Kidney (tissue), 22 donors: Measurements from ENCODE around the gene ZNF565. TPM values are rescaled to one million over a fixed set of nuclear protein-coding genes. Genes with fewer than 3 reads are reported as not detected.

ENCODE experiments used
- DNase-seq, 5 donors: peaks; one replicate each; pipeline ENCODE4 v3.0.0-alpha.2; 2013 to 2020
- FAIRE-seq: peaks from 2 replicates; lab custom pipeline; 2012; peaks lifted over from hg19 to GRCh38; lab: Jason Lieb, UNC
- H3K27ac ChIP-seq, 2 donors: one replicate each; pipeline ENCODE4 v1.7.0; 2013; ENCODE audit warnings: low read depth in 2 of 2, low read length in 2 of 2, inconsistent platforms in 1 of 2
- H3K27me3 ChIP-seq: one replicate; pipeline ENCODE4 v1.7.1; 2013; ENCODE audit warnings: low read length, inconsistent platforms; ENCODE audit not compliant: control insufficient read depth, insufficient read depth
- H3K36me3 ChIP-seq, 3 donors: one replicate each; pipeline versions ENCODE4 v1.7.0 to v1.7.1; 2013; ENCODE audit warnings: low read length in 3 of 3, control low read depth in 1 of 3, inconsistent platforms in 1 of 3; ENCODE audit not compliant: insufficient read depth in 3 of 3, control insufficient read depth in 2 of 3
- H3K4me1 ChIP-seq, 3 donors: one replicate each; pipeline versions ENCODE4 v1.7.0 to v1.7.1; 2013; ENCODE audit warnings: low read length in 3 of 3, inconsistent platforms in 1 of 3, low read depth in 1 of 3; ENCODE audit not compliant: control insufficient read depth in 2 of 3, insufficient read depth in 2 of 3
- H3K4me3 ChIP-seq, 3 donors: one replicate each; pipeline versions ENCODE4 v1.7.0 to v1.8.1; 2013; ENCODE audit warnings: low read length in 3 of 3, control low read depth in 1 of 3, inconsistent platforms in 1 of 3
- H3K9ac ChIP-seq, 3 donors: one replicate each; pipeline versions ENCODE4 v1.7.0 to v1.7.1; 2013; ENCODE audit warnings: low read length in 3 of 3, control low read depth in 1 of 3, inconsistent platforms in 1 of 3
- H3K9me3 ChIP-seq, 3 donors: one replicate each; pipeline versions ENCODE4 v1.7.0 to v1.7.1; 2013; ENCODE audit warnings: low read length in 3 of 3, control low read depth in 1 of 3, inconsistent platforms in 1 of 3; ENCODE audit not compliant: control insufficient read depth in 2 of 3, insufficient read depth in 1 of 3
- CTCF ChIP-seq: IDR thresholded peaks from 3 replicates; pipeline ENCODE4 v1.5.1; 2012; ENCODE audit warnings: mild to moderate bottlenecking, moderate library complexity, borderline replicate concordance; ENCODE audit not compliant: insufficient read depth; ENCODE audit errors: extremely low read depth
- intact Hi-C: fragments of 100-400 bp; cut with DNase I; formaldehyde crosslinking; loops from one replicate; pipeline ENCODE4 v1.11.1; 2022
- long read RNA-seq, 10 donors: library from polyadenylated mRNA in 1 of 10; unstranded in 1 of 10; transcript quantifications; one replicate each; pipeline ENCODE4 v2.0.0 and lab custom pipeline, GENCODE V29; 2021 to 2026
- polyA plus RNA-seq: library from polyadenylated mRNA; stranded (reverse); fragments of 350-450 nt; fragmentation: Illumina TruSeq; extraction: RNeasy Lipid Tissue Mini Kit (QIAGEN cat#74804); gene quantifications from one replicate; pipeline ENCODE4 v1.2.3, GENCODE V29; 2014; ENCODE audit warnings: low read depth, low replicate concordance; ENCODE audit not compliant: insufficient read depth
- total RNA-seq: library from RNA; stranded (reverse); fragmentation: NEBNext Ultra II Directional; extraction: Animal tissue kit (Norgen Biotek cat#: 25700); gene quantifications from one replicate; pipeline ENCODE4 v1.2.1, GENCODE V29; 2021
- donor health status: control.
- donor health status: control.
- donor health status: control.
- donor health status: control.
- donor health status: control.
- donor health status: DM: yes; HTN: yes; CAD: no.
- donor health status: Normal renal cell carcinoma (clear cell type).

ZNF565 gene
- total RNA-seq (4.6 TPM), polyA plus RNA-seq (1.5 TPM)
- long read RNA-seq, donor 1, partial matches to known transcripts: 0 of 1 reads
- long read RNA-seq, donor 1, other reads (novel, unspliced or antisense): 0 of 1 reads
- long read RNA-seq, donor 2, partial matches to known transcripts: 0 of 2 reads
- long read RNA-seq, donor 2, other reads (novel, unspliced or antisense): 0 of 2 reads
- long read RNA-seq, donor 3: 0 reads
- long read RNA-seq, donor 4, partial matches to known transcripts: 57 of 61 reads
- long read RNA-seq, donor 4, other reads (novel, unspliced or antisense): 0 of 61 reads
- long read RNA-seq, donor 5, partial matches to known transcripts: 15 of 15 reads
- long read RNA-seq, donor 5, other reads (novel, unspliced or antisense): 0 of 15 reads
- long read RNA-seq, donor 6, partial matches to known transcripts: 0 of 2 reads
- long read RNA-seq, donor 6, other reads (novel, unspliced or antisense): 0 of 2 reads
- long read RNA-seq, donor 7, partial matches to known transcripts: 0 of 26 reads
- long read RNA-seq, donor 7, other reads (novel, unspliced or antisense): 24 of 26 reads
- long read RNA-seq, donor 8, partial matches to known transcripts: 210 of 227 reads
- long read RNA-seq, donor 8, other reads (novel, unspliced or antisense): 17 of 227 reads
- long read RNA-seq, donor 9: 0 reads
- long read RNA-seq, donor 10, partial matches to known transcripts: 169 of 277 reads
- long read RNA-seq, donor 10, other reads (novel, unspliced or antisense): 107 of 277 reads

- Histone ChIP-seq H3K27me3 (no peaks in the 10 kb centered on the region), H3K36me3 (no peaks in the 10 kb centered on the region), H3K9ac (peak within 1 kb of the TSS; percentile 74 to 100 (median 87)), H3K9me3 (no peaks in the 10 kb centered on the region), H3K4me3 (peak within 1 kb of the TSS; percentile 91 to 100 (median 95)), H3K27ac (peak within 1 kb of the TSS; percentile 94 to 97), H3K4me1 (peaks cover 2 to 8% (median 4%) of the 10 kb centered on the region in 3 donors)
- DNase-seq (peak; percentile 98 to 99 (median 99)), FAIRE-seq (peak; percentile 3)
- peak; percentile 19 for TF ChIP-seq CTCF
- intact Hi-C loops: no loop called here
These were observed at the start of gene ZNF565, which contains the start of gene ZNF146 for GRCh38 chr19:36214386-36215275. Gene ZNF565 (minus strand): TSS chr19:36214665. CDS start chr19:36201985, 12,680 bp downstream. Gene ZNF146 (plus strand): TSS chr19:36215106. CDS start chr19:36236441, 21,335 bp downstream.

GRCh38 chr19:36259211-36259610 is 44.7 kb upstream of the ZNF565 start:
- intact Hi-C loops: no loop called here
- Histone ChIP-seq H3K4me1 (peaks cover 0 to 6% (median 0%) of the 10 kb centered on the region in 3 donors), H3K36me3 (no peaks in the 10 kb centered on the region), H3K4me3 (no peak overlapping the region), H3K9me3 (no peaks in the 10 kb centered on the region), H3K27ac (no peak overlapping the region), H3K27me3 (no peaks in the 10 kb centered on the region), H3K9ac (no peak overlapping the region)
- DNase-seq (no peak), FAIRE-seq (no peak)
- no peak for TF ChIP-seq CTCF

- Histone ChIP-seq H3K9me3 (no peaks in the 10 kb centered on the region), H3K9ac (peak overlapping the region in 2 of 3 donors; percentile 10 to 40), H3K4me3 (peak overlapping the region; percentile 12 to 78 (median 70)), H3K27ac (no peak overlapping the region), H3K4me1 (peaks cover 0 to 6% (median 0%) of the 10 kb centered on the region in 3 donors), H3K36me3 (no peaks in the 10 kb centered on the region), H3K27me3 (no peaks in the 10 kb centered on the region)
- intact Hi-C loops: no loop called here
- DNase-seq (no peak), FAIRE-seq (no peak)
- no peak for TF ChIP-seq CTCF
These were observed 43.8 kb upstream of the ZNF565 start for GRCh38 chr19:36258028-36258875.
